Measurements from ENCODE around the gene SNRPD2. TPM values are rescaled to one million over a fixed set of nuclear protein-coding genes. Genes with fewer than 3 reads are reported as not detected.

SNRPD2 gene
- total and polyA plus RNA-seq, 8 donors: 77.6 to 183 (median 133) TPM

- FAIRE-seq (no peak), ATAC-seq (peak; percentile 52 to 68 (median 54))
- no peaks in the 10 kb centered on the region for H3K36me3 ChIP-seq
Measured at GRCh38 chr19:45667620-45668341, 24.0 kb downstream of the SNRPD2 start, which contains the start of gene GIPR. Gene GIPR, plus strand, starts transcription at chr19:45668221. Its CDS starts 1,300 bp downstream, at chr19:45669521.

DNA sequence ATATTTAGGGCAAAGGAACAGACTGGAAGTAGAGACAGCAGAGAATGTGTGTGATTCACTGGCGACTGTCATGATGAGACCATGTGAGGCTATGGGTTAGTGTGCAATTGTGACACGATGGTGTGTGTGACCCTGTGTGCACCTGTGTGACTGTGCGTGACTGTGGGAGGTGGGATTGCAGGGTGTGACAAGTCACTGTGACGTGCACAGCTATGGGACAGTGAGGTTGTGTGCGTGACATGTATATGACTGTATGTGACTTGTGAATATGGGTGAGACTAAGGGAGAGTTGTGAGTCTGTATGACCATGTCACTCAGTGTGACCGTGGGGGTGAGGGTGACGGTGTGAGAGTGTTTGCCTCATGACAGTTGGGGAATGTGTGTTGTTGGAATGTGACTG lies 27.2 kb downstream of the SNRPD2 start:
- ATAC-seq (no peak), FAIRE-seq (no peak), DNase-seq (no peak)
- intact Hi-C loops (cut with DNase I): no loop called here
- no peaks in the 10 kb centered on the region for H3K36me3 ChIP-seq
- TF ChIP-seq CTCF (IDR thresholded peaks at IDR 0.05): no peak
- H3K27me3 ChIP-seq: no peaks in the 10 kb centered on the region
- 58 to 76% methylated on average over 7 of the region's 7 CpGs for WGBS, 2 donors
- no peaks in the 10 kb centered on the region for H3K4me1 ChIP-seq
- H3K9me3 ChIP-seq: no peaks in the 10 kb centered on the region
- H3K4me3 ChIP-seq: no peak overlapping the region
- H3K27ac ChIP-seq: no peak overlapping the region

More at GRCh38 chr19:45667620-45668341, 24.0 kb downstream of the SNRPD2 start, which contains the start of gene GIPR:
- intact Hi-C loops (cut with DNase I): no loop called here
- TF ChIP-seq CTCF (IDR thresholded peaks at IDR 0.05): no peak
- H3K4me1 ChIP-seq: no peaks in the 10 kb centered on the region
- H3K27ac ChIP-seq: peak within 1 kb of the TSS; percentile 9 to 62 (median 26)
- H3K4me3 ChIP-seq: peak within 1 kb of the TSS; percentile 11 to 50 (median 36)
- no peaks in the 10 kb centered on the region for H3K27me3 ChIP-seq
- 2 to 5% methylated on average over 14 to 15 of the region's 15 CpGs for WGBS, 2 donors
- no peaks in the 10 kb centered on the region for H3K9me3 ChIP-seq
- peak; percentile 59 to 87 (median 80) for DNase-seq

DNA sequence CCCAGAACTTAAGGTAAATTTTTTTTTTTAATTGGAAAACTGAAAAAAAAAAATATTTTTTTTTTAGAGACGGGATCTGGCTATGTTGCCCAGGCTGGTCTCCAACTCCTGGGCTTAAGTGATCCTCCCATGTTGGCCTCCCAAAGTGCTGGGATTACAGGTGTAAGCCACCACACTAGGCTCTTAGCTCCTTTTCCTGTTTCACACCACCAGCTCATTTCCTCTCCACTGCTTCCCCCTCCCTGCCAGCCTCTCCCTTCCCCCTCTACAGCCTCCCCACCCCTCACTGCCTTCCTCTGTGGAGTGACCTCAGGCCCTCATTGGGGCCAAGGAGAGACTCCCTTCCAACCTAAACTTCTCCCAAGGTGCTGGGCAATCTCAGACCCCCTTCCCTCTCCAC lies 28.0 kb downstream of the SNRPD2 start:
- no peaks in the 10 kb centered on the region for H3K27me3 ChIP-seq
- H3K36me3 ChIP-seq: no peaks in the 10 kb centered on the region
- no peak overlapping the region for H3K27ac ChIP-seq
- ATAC-seq (no peak), FAIRE-seq (no peak), DNase-seq (no peak)
- no peaks in the 10 kb centered on the region for H3K9me3 ChIP-seq
- TF ChIP-seq CTCF (IDR thresholded peaks at IDR 0.05): no peak
- 86 to 95% methylated on average over 1 of the region's 1 CpG for WGBS, 2 donors
- intact Hi-C loops (cut with DNase I): no loop called here
- H3K4me3 ChIP-seq: no peak overlapping the region
- no peaks in the 10 kb centered on the region for H3K4me1 ChIP-seq

- H3K4me1 ChIP-seq: no peaks in the 10 kb centered on the region
- no peaks in the 10 kb centered on the region for H3K27me3 ChIP-seq
- no peak overlapping the region for H3K27ac ChIP-seq
- WGBS, 2 donors: 50 to 63% methylated on average over 8 of the region's 8 CpGs
- no peak overlapping the region for H3K4me3 ChIP-seq
- ATAC-seq (no peak), DNase-seq (no peak), FAIRE-seq (no peak)
- TF ChIP-seq CTCF (IDR thresholded peaks at IDR 0.05): no peak
- intact Hi-C loops (cut with DNase I): no loop called here
- H3K36me3 ChIP-seq: no peaks in the 10 kb centered on the region
- no peaks in the 10 kb centered on the region for H3K9me3 ChIP-seq
Measured at GRCh38 chr19:45660636-45661035, 31.1 kb downstream of the SNRPD2 start.

DNA sequence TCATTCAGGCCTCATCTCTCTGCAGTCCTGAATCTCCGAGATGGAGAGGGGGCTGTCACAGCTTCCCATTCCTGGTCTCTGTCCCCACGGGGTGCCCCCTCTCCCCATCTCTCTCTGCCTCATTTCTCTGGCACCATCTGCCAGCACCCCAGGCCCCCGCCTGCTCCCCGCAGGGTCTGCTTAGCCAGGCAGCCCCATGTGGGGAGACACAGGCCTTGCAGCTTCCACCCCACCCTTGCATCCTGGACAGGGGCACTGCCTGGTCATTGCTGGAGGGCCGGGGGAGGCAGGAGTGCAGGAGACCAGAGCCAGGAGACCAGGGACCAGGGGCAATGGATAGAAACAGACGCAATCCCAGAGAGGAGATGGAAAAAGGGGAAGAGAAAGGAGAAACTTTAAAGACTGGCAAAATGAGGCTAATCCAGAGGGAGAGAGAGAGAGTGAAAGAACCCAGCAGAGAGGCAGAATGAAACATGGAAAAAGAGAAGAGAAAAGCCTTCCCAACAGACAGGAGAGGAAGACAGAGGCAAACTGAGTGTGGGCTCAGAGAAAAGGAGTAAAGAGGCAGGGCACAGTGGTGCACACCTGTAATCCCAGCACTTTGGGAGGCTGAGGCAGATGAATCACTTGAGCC lies 32.5 kb downstream of the SNRPD2 start:
- H3K4me1 ChIP-seq: no peaks in the 10 kb centered on the region
- no peak for FAIRE-seq
- H3K4me3 ChIP-seq: no peak overlapping the region
- no peaks in the 10 kb centered on the region for H3K36me3 ChIP-seq
- no peak for TF ChIP-seq CTCF (IDR thresholded peaks at IDR 0.05)
- 55 to 71% methylated on average over 6 of the region's 6 CpGs for WGBS, 2 donors
- H3K27ac ChIP-seq: no peak overlapping the region
- H3K9me3 ChIP-seq: no peaks in the 10 kb centered on the region
- DNase-seq: peak in 1 of 6 donors; percentile 44
- no peaks in the 10 kb centered on the region for H3K27me3 ChIP-seq
- ATAC-seq: no peak
- intact Hi-C loops (cut with DNase I): no loop called here

Data from pancreas (tissue), 10 donors.